HG03025 (cell line): ENCODE measurements around the gene MAB21L4.

Experiments used
- ATAC-seq: cut with Tn5 transposase; IDR thresholded peaks from one replicate; pipeline ENCODE4 v1.9.1; 2021; ENCODE audit warnings: mild to moderate bottlenecking, moderate library complexity; ENCODE audit not compliant: unreplicated experiment, low FRiP score

MAB21L4 gene

GRCh38 chr2:240895656-240896388 lies at the start of gene MAB21L4:
TSS of gene MAB21L4 (minus strand) at chr2:240896156. CDS start at chr2:240895997, 159 bp downstream.
- ATAC-seq, result no peak

- ATAC-seq, result no peak
Measured at GRCh38 chr2:240936106-240936505, 40.1 kb upstream of the MAB21L4 start.

- ATAC-seq, result no peak
Measured at GRCh38 chr2:240935103-240935876, 39.3 kb upstream of the MAB21L4 start.

- ATAC-seq, result no peak
Measured at GRCh38 chr2:240934701-240935102, 38.7 kb upstream of the MAB21L4 start.

GRCh38 chr2:240933966-240934700 lies 38.2 kb upstream of the MAB21L4 start:
- no peak for ATAC-seq

GRCh38 chr2:240933048-240933965 lies 37.4 kb upstream of the MAB21L4 start:
- ATAC-seq, result no peak

- ATAC-seq, result no peak
Measured at GRCh38 chr2:240932724-240933047, 36.7 kb upstream of the MAB21L4 start.

GRCh38 chr2:240932001-240932723 lies 36.2 kb upstream of the MAB21L4 start:
- ATAC-seq, result no peak

- no peak for ATAC-seq
Measured at GRCh38 chr2:240931319-240931949, 35.5 kb upstream of the MAB21L4 start.

GRCh38 chr2:240930631-240931318 lies 34.8 kb upstream of the MAB21L4 start:
- no peak for ATAC-seq

- no peak for ATAC-seq
Measured at GRCh38 chr2:240930096-240930630, 34.2 kb upstream of the MAB21L4 start.

- ATAC-seq, result no peak
Measured at GRCh38 chr2:240929364-240930095, 33.6 kb upstream of the MAB21L4 start.

GRCh38 chr2:240928476-240929363 lies 32.8 kb upstream of the MAB21L4 start:
- ATAC-seq, result no peak

- ATAC-seq, result no peak
Measured at GRCh38 chr2:240927390-240927781, 31.4 kb upstream of the MAB21L4 start.

- no peak for ATAC-seq
Measured at GRCh38 chr2:240926516-240927389, 30.8 kb upstream of the MAB21L4 start.
